ENCODE measurements around the gene SF3B4.
A peak's percentile ranks its signal among the peaks of the same experiment; 100 is the strongest.
"Not testable (repeated sequence)": the region's sequence is repeated elsewhere in the genome, so short reads cannot be mapped to it uniquely, and the experiment has no call there.

Gene SF3B4

DNA sequence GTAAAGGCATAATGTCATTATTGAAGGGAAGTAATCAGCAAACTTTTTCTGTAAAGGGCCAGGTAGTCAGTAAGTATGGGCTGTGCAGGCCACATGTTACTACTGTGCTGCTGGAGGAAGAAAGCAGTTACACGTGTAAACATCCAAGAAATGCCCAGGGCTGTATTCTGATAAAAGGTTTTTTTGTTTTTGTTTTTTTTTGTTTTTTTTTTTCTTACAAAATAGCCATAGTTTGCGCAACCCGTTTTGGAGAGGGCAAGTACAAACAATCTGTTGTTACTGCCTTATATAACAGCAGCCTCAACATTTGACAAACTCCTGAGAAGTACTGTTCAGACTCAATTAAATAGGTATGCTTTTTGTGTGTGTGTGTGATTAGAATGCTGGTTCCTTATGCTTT lies 35.8 kb upstream of the SF3B4 start:
- TF ChIP-seq, protein P1, sequence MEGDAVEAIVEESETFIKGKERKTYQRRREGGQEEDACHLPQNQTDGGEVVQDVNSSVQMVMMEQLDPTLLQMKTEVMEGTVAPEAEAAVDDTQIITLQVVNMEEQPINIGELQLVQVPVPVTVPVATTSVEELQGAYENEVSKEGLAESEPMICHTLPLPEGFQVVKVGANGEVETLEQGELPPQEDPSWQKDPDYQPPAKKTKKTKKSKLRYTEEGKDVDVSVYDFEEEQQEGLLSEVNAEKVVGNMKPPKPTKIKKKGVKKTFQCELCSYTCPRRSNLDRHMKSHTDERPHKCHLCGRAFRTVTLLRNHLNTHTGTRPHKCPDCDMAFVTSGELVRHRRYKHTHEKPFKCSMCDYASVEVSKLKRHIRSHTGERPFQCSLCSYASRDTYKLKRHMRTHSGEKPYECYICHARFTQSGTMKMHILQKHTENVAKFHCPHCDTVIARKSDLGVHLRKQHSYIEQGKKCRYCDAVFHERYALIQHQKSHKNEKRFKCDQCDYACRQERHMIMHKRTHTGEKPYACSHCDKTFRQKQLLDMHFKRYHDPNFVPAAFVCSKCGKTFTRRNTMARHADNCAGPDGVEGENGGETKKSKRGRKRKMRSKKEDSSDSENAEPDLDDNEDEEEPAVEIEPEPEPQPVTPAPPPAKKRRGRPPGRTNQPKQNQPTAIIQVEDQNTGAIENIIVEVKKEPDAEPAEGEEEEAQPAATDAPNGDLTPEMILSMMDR (IDR thresholded peaks at IDR 0.05; ENCODE audit: low read depth, low read length): no peak
- no peak overlapping the region for H3K4me3 ChIP-seq (ENCODE audit: low read depth, low read length)

DNA sequence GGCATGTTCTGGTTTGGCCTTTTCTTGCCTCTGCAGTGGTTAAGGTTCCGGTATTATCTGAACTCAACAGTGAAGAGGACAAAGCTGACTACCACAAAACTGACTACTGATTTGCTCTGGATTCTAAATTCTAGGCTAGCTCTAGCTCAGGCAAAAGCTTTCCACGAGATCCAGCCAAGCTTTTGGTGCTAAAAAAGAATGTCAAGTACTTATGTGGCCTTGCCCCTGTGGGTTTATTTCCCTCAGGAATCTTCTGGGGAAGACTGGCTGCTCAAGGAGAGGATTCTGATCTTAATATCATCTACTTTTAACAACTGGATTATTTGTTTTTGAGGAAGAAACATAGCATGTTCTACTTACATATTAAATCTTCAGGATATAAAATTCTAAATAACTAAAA lies 35.1 kb upstream of the SF3B4 start:
- TF ChIP-seq, protein P1 (IDR thresholded peaks at IDR 0.05; ENCODE audit: low read depth, low read length): no peak
- no peak overlapping the region for H3K4me3 ChIP-seq (ENCODE audit: low read depth, low read length)

DNA sequence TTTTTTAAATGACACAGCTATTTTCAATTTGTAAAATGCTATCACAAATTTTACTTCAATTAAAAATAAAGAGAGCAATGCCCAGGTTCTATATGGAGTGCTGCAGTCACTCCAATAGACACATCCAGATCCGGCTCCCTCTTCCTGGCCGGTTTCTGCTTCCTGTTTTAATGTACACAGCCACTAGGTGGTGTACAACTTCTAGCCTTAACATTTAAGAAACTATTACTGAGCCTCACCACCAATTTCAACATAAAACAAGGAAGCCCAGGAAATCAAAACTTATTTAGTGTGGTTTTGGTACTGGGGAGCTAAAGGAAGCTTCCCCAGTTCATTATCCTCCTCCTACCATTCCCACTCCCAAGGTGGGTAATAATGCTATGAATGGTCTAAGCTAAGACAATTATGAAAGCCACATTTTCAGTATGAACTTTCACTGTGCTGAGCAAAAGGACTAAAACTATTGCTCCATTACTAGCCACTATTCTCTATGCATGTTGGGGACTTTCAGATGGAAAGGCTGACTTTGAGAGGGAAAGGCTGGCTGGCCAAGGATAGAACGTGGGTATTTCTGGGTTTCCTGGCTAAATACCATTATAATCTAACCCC lies 34.5 kb upstream of the SF3B4 start:
- TF ChIP-seq, protein P1 (IDR thresholded peaks at IDR 0.05; ENCODE audit: low read depth, low read length): peak; percentile 47

DNA sequence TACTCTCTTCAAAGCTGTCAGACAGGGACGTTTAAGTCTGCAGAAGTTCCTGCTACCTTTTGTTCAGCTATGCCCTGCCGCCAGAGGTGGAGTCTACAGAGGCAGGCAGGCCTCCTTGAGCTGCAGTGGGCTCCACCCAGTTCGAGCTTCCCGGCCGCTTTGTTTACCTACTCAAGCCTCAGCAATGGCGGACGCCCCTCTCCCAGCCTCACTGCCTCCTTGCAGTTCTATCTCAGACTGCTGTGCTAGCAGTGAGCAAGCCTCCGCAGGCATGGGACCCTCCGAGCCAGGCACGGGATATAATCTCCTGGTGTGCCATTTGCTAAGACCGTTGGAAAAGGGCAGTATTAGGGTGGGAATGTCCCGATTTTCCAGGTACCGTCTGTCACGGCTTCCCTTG lies 29.9 kb upstream of the SF3B4 start:
- not testable (repeated sequence) for H3K4me3 ChIP-seq (ENCODE audit: low read depth, low read length)

More for the DNA sequence above, 34.5 kb upstream of the SF3B4 start:
- H3K4me3 ChIP-seq (ENCODE audit: low read depth, low read length): no peak overlapping the region

DNA sequence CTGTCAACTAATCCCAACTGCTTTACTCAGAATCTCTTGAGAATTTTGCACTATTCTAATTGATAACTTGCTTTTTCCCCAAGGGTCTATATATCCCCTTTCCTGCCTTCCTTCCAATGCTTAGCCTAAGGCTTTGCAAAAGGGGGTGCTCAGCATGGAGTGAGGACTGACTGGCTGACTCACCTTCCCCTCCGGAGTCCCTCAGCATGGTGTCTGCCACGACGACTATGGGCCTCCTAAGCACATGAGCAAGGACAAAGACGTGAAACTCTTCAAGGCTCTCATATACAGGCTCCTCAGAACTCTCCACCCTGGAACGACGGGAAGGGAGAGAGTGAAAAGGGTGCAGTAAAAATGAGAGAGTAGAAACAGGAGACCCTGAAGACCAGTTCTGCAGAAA lies 22.3 kb upstream of the SF3B4 start:
- TF ChIP-seq, protein P1 (IDR thresholded peaks at IDR 0.05; ENCODE audit: low read depth, low read length): no peak
- no peak overlapping the region for H3K4me3 ChIP-seq (ENCODE audit: low read depth, low read length)

DNA sequence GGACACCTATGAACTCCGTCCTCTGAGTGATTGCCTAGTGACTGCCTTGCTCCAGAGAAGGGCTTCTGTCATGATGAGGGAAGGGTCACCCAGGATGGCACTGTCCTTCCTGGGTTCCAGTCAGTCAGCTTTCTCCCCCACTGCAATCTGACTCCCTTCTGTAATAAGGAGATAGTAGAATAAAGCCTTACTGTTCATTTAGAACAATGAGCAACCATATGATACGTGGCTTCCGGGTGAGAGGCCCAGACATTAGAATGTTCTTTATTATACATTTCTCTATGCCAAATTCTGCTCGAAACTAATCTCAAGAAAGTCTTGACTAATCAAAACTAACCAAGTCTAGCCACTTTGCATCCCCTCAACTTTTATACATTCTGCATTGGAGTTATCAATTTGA lies 17.6 kb upstream of the SF3B4 start:
- TF ChIP-seq, protein P1 (IDR thresholded peaks at IDR 0.05; ENCODE audit: low read depth, low read length): no peak
- no peak overlapping the region for H3K4me3 ChIP-seq (ENCODE audit: low read depth, low read length)

DNA sequence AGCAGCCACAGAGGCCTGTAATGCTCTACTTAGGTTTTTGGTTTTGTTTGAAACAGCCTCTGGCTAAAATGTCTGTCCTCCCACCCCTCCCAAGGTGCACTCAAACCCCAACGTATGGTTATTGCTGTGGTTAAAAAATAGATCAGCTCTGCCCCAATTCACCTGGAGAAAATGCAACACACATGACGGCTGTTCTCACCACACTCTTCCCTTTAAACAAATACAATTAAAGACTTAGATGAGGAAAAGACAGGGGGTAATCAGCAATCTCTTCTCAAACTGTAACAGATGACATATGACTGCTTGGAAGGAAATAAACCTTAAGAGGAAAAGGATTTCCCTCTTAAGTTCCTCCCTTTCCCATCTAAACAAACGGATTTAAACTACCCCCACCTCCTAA lies 15.3 kb upstream of the SF3B4 start:
- TF ChIP-seq, protein P1 (IDR thresholded peaks at IDR 0.05; ENCODE audit: low read depth, low read length): no peak

DNA sequence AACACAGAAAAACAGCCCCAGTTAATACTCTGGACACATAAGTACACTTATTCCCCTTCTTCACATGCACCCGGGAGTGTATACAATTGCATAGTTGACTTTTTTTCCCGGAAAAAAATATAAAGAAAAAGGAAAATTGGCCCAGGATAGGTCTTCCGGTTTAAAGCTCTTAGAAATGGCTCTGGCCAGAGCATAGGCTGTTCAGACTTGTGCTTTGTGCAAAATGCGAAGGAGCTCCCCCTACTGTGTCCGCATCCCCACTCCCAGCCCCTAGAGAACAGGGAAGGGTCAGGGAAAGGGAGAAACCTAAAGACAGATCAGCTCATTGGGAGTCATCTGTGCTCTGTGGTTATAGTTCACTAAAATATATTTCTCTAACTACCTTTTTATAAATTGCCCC lies 14.6 kb upstream of the SF3B4 start:
- TF ChIP-seq, protein P1 (IDR thresholded peaks at IDR 0.05; ENCODE audit: low read depth, low read length): peak; percentile 26; the same call in 1 of the 2 replicates

More for the DNA sequence above, 15.3 kb upstream of the SF3B4 start:
- H3K4me3 ChIP-seq (ENCODE audit: low read depth, low read length): no peak overlapping the region

More for the DNA sequence above, 14.6 kb upstream of the SF3B4 start:
- H3K4me3 ChIP-seq (ENCODE audit: low read depth, low read length): no peak overlapping the region

Measured in WI38 (cell line).